GDM1 (cell line): ENCODE results near the gene VPS72.

ENCODE experiments used
- DNase-seq: peaks from one replicate; lab custom pipeline; 2025; lab: John Stamatoyannopoulos, UW

Gene VPS72

GRCh38 chr1:151184211-151184610, 5.8 kb downstream of the VPS72 start:
- DNase-seq: no peak

DNA sequence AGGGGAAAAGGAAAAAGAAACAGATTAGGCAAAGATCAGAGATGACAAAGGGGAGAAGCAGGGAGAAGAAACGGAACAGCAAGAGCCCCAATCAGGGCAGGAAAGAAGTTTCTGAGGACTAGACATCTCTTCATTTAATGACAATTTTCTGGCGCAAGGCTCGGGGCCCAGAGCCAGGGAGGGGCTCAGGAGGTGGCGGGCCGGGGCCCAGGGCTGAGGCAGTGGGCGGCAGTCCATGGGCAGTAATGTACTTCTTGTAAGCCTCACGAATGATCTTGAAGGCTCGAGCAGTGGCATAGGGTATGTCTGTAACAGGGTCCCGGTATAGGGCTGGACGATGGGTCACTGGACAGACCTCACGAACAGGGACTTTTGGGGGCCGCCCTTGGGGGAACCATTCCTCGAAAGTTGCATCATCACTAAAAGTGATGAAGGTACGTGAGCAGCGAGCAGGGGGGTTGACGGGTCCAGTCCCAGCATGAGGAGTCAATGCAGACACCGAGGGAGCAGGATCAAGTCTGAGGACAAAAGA, 13.4 kb downstream of the VPS72 start:
- no peak for DNase-seq

DNA sequence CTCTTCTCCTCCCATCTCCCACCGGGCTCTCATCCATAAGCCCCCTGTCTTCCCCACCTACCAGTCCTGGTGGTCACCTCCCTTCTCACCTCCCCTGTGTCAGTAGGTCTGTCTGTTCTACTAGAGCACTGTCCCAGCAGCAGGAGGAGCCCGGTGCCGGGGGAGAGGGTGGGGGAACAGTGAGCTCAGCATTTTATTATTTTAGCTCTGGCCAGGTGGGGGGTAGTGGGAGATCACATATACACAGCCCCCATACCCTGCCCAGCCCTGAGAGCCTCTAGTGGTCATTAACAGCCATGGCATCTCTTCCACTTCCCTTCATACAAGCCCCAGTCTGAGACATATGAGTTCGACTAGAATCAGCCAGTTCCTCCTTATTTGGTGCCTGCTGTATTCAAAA, 14.1 kb downstream of the VPS72 start, which contains the start of gene TMOD4:
TSS of gene TMOD4 (minus strand) at position 119 of the 400 bp plus-strand sequence. CDS start 1,106 bp downstream, outside the sequence.
- no peak for DNase-seq

GRCh38 chr1:151175041-151175741, 14.8 kb downstream of the VPS72 start:
- no peak for DNase-seq

DNA sequence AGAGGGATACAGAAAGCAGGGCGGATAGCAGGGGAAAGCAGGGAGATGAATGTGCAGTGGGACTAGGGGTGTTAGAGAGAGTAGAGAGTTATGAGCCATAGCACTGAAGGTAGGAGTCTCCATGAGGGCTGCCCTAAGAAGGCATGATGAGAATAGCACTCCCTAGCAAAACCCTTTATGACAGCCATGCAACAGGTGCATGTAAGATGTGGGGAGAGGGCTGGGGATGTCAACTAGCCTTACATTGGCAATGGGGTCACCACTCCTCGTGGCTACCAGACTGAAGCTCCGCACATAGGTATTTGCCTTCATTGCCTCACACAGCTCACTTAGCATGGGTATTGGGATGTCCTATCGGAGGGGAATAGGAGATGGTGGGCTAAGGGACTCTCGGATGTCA, 18.8 kb downstream of the VPS72 start:
- no peak for DNase-seq

DNA sequence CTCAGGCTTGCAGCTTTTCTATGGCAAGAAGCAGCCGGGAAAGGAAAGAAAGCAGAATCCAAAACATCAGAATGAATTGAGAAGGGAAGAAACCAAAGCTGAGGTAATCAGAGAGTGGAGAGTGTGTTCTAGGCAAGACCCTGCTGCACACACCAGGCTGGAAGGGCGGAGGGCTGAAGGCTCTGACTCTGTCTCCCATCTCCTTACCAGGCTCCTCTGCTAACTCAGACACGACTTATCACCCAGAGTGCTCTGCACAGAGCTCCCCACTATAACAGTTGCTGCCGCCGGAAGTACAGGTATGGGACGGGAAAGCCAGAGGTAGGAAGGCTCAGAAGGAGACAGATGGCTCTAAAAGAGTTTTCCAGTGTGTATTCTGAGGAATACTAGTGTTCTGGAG, 22.9 kb downstream of the VPS72 start:
- no peak for DNase-seq

GRCh38 chr1:151166505-151166956, 23.5 kb downstream of the VPS72 start:
- DNase-seq: no peak

DNA sequence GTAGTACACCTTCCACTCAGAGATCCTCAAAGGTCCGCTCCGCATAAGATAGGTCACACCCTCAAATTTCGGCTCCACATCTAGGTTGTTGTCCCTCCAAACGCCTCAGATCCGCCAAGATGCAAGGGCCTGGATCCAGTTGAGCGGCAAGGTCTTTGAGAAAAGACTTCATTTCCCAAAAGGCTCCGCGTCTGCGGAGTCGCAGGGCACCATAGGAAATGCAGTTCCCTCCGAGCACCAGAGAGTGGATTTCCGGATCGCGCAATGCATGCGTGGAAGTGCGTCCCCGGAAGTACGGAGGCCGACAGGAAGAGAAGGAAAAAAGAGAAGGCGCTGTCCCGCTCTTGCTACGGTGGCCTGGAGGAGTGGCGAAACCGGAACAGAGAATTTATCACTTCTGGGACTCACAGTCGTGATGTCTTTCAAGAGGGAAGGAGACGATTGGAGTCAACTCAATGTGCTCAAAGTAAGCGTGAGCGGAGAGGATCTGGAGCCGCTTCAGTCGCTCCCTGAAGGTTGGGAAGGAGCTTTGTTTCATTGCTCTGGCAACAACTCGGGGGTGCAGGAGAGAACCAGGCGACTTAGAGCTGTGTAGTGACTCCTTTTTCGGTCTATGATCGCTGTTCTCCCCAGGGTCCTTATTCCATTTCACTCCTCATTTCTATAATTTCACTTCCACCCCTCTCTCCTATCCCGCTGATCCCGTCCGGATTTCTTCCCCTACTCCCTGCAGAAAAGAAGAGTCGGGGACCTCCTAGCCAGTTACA, 24.1 kb downstream of the VPS72 start, which contains the start of the genes LYSMD1 and SCNM1:
TSS of gene LYSMD1 (minus strand) at position 165 of the 767 bp plus-strand sequence. CDS start 644 bp downstream, outside the sequence.
TSS of gene SCNM1 (plus strand) at position 407 of the 767 bp plus-strand sequence. CDS start at position 416, 9 bp downstream.
- peak; percentile 95 for DNase-seq

DNA sequence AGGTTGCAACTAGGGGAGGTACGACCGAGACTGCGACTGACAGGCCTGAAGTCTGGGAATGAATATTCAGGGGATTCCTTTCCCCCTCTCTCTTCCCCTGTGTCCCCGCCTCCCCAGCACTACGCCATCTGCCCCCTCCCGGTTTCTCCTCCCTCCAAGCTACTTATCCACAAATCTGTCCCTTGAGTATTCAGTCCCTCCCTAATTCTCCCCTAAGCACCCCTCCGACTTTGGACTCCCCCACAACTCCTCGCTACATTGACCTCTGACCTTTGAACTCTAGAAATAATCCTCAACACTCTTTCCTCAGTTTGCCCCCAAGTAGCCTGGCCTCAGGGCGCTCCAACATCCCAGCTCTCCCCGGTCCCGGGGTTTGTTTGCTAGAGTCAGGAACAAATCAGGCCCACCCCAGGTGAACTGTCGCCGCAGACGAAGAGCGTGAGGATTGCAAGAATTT, 24.7 kb downstream of the VPS72 start:
- no peak for DNase-seq

GRCh38 chr1:151164732-151165280, 25.2 kb downstream of the VPS72 start:
- DNase-seq: no peak

DNA sequence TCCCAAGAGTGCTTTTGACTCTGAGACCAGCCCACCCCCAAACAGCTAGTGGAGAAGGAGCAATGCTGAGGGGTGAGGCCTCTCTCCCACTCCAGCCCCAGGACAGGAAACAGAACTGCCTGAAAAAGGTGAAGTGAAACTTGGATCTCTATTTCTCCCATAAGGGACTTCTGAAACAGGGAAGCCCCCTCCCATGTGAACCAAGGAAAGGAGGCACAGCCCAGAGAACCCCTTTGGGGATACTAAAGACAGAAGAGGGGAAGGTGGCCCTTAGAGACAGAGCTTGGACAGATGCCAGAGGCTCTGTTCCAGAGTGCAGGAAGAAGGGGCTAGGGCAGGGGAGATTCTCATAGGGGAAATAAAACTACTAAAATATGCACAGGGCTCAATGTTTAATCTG, 30.6 kb downstream of the VPS72 start:
- no peak for DNase-seq

GRCh38 chr1:151158751-151159251, 31.2 kb downstream of the VPS72 start:
- no peak for DNase-seq

- no peak for DNase-seq
Observed at GRCh38 chr1:151158326-151158725, 31.7 kb downstream of the VPS72 start.

- DNase-seq: peak; percentile 92
Observed at GRCh38 chr1:151157067-151157531, 32.9 kb downstream of the VPS72 start.

GRCh38 chr1:151156515-151156819, 33.5 kb downstream of the VPS72 start, which contains the start of gene TNFAIP8L2:
Gene TNFAIP8L2, plus strand, starts transcription at chr1:151156649. Its CDS starts 2,049 bp downstream, at chr1:151158698.
- peak; percentile 72 for DNase-seq

GRCh38 chr1:151147665-151148064, 42.3 kb downstream of the VPS72 start:
- no peak for DNase-seq

DNA sequence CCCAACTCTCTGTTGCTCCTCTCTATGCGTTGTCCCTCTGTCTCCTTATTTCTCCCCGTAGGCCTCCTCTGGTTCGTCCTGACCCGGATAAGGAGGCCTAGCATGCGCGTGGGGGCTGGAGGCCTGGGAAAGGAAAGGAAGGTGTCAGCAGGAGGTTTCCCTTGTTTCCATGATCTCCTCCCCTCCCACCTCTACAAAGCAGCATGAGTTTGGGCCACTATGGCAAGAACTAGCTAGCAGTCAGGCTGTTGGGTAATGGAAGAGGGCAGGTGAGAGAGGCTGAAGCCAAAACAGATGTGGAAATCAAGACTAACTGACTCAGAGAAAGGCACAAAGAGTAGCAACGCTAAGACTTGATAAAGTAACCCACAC, 42.9 kb downstream of the VPS72 start:
- DNase-seq: no peak

GRCh38 chr1:151146412-151147131, 43.4 kb downstream of the VPS72 start, which contains the start of gene SEMA6C:
Gene SEMA6C, minus strand, starts transcription at chr1:151146631. Its CDS starts 4,010 bp downstream, at chr1:151142621.
- peak; percentile 80 for DNase-seq

DNA sequence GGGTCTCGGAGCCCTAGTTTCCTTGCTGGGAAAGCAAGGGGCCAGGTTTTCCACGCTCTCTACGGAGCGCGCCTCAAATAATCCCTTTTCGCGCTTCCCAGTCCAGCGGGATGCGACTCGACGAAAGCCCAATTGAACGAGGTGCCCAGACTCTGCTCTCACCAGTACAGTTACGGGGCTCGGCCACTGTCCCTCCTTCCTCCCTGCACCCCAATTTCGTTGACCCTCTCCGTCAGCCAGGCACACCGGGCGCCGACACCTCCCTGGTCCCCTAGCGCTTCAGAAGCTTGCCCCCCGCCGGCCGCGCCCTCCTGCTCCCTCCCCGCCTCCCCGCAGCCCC, 44.0 kb downstream of the VPS72 start:
- DNase-seq: no peak

DNA sequence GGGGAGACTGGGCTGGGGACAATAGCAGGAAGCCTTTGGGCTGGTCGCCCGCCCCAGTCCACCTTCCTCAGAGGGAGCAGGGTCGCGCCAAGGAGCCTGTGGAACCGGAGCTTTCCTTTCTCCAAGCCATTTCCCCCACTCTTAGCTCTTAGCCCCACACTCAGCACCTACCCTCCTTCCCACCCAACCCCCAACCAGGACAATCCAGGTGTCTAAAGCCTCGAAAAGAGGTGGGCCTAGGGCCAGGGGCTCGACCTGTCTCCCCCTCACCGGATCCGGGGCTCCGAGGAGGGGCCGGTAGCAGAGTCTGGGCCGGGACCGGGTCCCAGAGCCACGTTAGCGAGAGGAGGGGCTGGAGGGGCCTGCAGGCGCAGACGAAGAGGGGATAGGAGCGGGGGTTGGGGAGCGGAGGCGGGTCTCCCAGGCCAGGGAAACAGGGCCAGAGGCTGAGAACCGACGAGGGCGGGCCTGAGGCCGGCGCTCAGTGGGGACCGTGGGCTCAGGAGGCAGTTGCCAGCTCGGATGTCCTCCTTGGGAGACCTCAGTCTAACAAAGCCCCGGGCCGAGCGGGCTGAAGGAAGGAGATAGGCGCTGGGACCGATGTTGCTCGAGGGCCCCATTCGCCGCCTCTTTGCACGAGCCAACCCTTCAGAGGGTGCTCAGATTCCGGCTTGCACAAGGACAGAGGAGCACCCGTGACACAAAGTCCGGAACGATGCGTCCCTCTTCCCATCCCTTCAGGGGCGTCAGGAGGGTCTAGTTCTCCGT, 44.5 kb downstream of the VPS72 start:
- DNase-seq: no peak
